ENCODE data around the gene PTPRT. TPM values are rescaled to one million over a fixed set of nuclear protein-coding genes. Genes with fewer than 3 reads are reported as not detected.

The PTPRT gene
- total and polyA plus RNA-seq, 4 donors: 0.03 to 0.19 (median 0.18) TPM; not detected in 1

- Histone ChIP-seq H3K9me3 (ENCODE audit: control insufficient read depth, low read length) (no peaks in the 10 kb centered on the region), H3K36me3 (ENCODE audit: control insufficient read depth in 1 of 2, insufficient read depth in 2 of 2, low read length in 1 of 2) (no peaks in the 10 kb centered on the region), H3K4me3 (ENCODE audit: low read length in 2 of 2) (no peak overlapping the region), H3K4me1 (ENCODE audit: control insufficient read depth in 1 of 2, insufficient read depth in 2 of 2, low read length in 2 of 2) (no peaks in the 10 kb centered on the region), H3K27me3 (ENCODE audit: control insufficient read depth in 1 of 2, insufficient read depth in 2 of 2, low read length in 1 of 2) (no peaks in the 10 kb centered on the region), H3K27ac (ENCODE audit: low read depth in 1 of 2, low read length in 2 of 2) (no peak overlapping the region)
- 66 to 74% methylated on average over 5 of the region's 5 CpGs for WGBS, 2 donors
- ATAC-seq (ENCODE audit: low FRiP score) (no peak), DNase-seq (no peak)
- intact Hi-C loops (cut with DNase I): no loop called here
These were observed 353.4 kb downstream of the PTPRT start for GRCh38 chr20:42836339-42836738.

GRCh38 chr20:42807876-42808275, 381.8 kb downstream of the PTPRT start:
- 78% methylated on average over 6 of the region's 6 CpGs for WGBS, 2 donors
- Histone ChIP-seq H3K4me3 (ENCODE audit: low read length in 2 of 2) (no peak overlapping the region), H3K36me3 (ENCODE audit: control insufficient read depth in 1 of 2, insufficient read depth in 2 of 2, low read length in 1 of 2) (no peaks in the 10 kb centered on the region), H3K27me3 (ENCODE audit: control insufficient read depth in 1 of 2, insufficient read depth in 2 of 2, low read length in 1 of 2) (no peaks in the 10 kb centered on the region), H3K9me3 (ENCODE audit: control insufficient read depth, low read length) (no peaks in the 10 kb centered on the region), H3K4me1 (ENCODE audit: control insufficient read depth in 1 of 2, insufficient read depth in 2 of 2, low read length in 2 of 2) (no peaks in the 10 kb centered on the region), H3K27ac (ENCODE audit: low read depth in 1 of 2, low read length in 2 of 2) (no peak overlapping the region)
- ATAC-seq (ENCODE audit: low FRiP score) (no peak), DNase-seq (no peak)
- intact Hi-C loops (cut with DNase I): no loop called here

GRCh38 chr20:42795111-42795695, 394.5 kb downstream of the PTPRT start:
- no peak overlapping the region for H3K4me3 ChIP-seq (ENCODE audit: low read length in 2 of 2)
- H3K9me3 ChIP-seq (ENCODE audit: control insufficient read depth, low read length): peaks cover 2% of the 10 kb centered on the region
- 82 to 86% methylated on average over 11 of the region's 11 CpGs for WGBS, 2 donors
- DNase-seq (no peak), ATAC-seq (ENCODE audit: low FRiP score) (no peak)
- no peaks in the 10 kb centered on the region for H3K4me1 ChIP-seq (ENCODE audit: control insufficient read depth in 1 of 2, insufficient read depth in 2 of 2, low read length in 2 of 2)
- intact Hi-C loops (cut with DNase I): no loop called here
- H3K36me3 ChIP-seq (ENCODE audit: control insufficient read depth in 1 of 2, insufficient read depth in 2 of 2, low read length in 1 of 2): no peaks in the 10 kb centered on the region
- peaks cover 0 to 1% of the 10 kb centered on the region in 2 donors for H3K27me3 ChIP-seq (ENCODE audit: control insufficient read depth in 1 of 2, insufficient read depth in 2 of 2, low read length in 1 of 2)
- no peak overlapping the region for H3K27ac ChIP-seq (ENCODE audit: low read depth in 1 of 2, low read length in 2 of 2)

GRCh38 chr20:42792052-42792451, 397.7 kb downstream of the PTPRT start:
- H3K27ac ChIP-seq (ENCODE audit: low read depth in 1 of 2, low read length in 2 of 2): no peak overlapping the region
- peaks cover 2% of the 10 kb centered on the region for H3K9me3 ChIP-seq (ENCODE audit: control insufficient read depth, low read length)
- intact Hi-C loops (cut with DNase I): no loop called here
- DNase-seq (no peak), ATAC-seq (ENCODE audit: low FRiP score) (no peak)
- peaks cover 0 to 1% of the 10 kb centered on the region in 2 donors for H3K27me3 ChIP-seq (ENCODE audit: control insufficient read depth in 1 of 2, insufficient read depth in 2 of 2, low read length in 1 of 2)
- H3K4me3 ChIP-seq (ENCODE audit: low read length in 2 of 2): no peak overlapping the region
- H3K4me1 ChIP-seq (ENCODE audit: control insufficient read depth in 1 of 2, insufficient read depth in 2 of 2, low read length in 2 of 2): no peaks in the 10 kb centered on the region
- 88 to 95% methylated on average over 1 of the region's 1 CpG for WGBS, 2 donors
- H3K36me3 ChIP-seq (ENCODE audit: control insufficient read depth in 1 of 2, insufficient read depth in 2 of 2, low read length in 1 of 2): no peaks in the 10 kb centered on the region

GRCh38 chr20:42790111-42790510, 399.6 kb downstream of the PTPRT start:
- DNase-seq (no peak), ATAC-seq (ENCODE audit: low FRiP score) (no peak)
- intact Hi-C loops (cut with DNase I): no loop called here
- Histone ChIP-seq H3K4me3 (ENCODE audit: low read length in 2 of 2) (no peak overlapping the region), H3K36me3 (ENCODE audit: control insufficient read depth in 1 of 2, insufficient read depth in 2 of 2, low read length in 1 of 2) (no peaks in the 10 kb centered on the region), H3K27ac (ENCODE audit: low read depth in 1 of 2, low read length in 2 of 2) (no peak overlapping the region), H3K4me1 (ENCODE audit: control insufficient read depth in 1 of 2, insufficient read depth in 2 of 2, low read length in 2 of 2) (no peaks in the 10 kb centered on the region), H3K9me3 (ENCODE audit: control insufficient read depth, low read length) (peaks cover 1% of the 10 kb centered on the region), H3K27me3 (ENCODE audit: control insufficient read depth in 1 of 2, insufficient read depth in 2 of 2, low read length in 1 of 2) (peaks cover 0 to 1% of the 10 kb centered on the region in 2 donors)
- 37 to 38% methylated on average over 2 of the region's 2 CpGs for WGBS, 2 donors

GRCh38 chr20:42788707-42789106, 401.0 kb downstream of the PTPRT start:
- no peaks in the 10 kb centered on the region for H3K4me1 ChIP-seq (ENCODE audit: control insufficient read depth in 1 of 2, insufficient read depth in 2 of 2, low read length in 2 of 2)
- ATAC-seq (ENCODE audit: low FRiP score) (no peak), DNase-seq (no peak)
- H3K9me3 ChIP-seq (ENCODE audit: control insufficient read depth, low read length): peaks cover 1% of the 10 kb centered on the region
- 84 to 93% methylated on average over 5 of the region's 5 CpGs for WGBS, 2 donors
- intact Hi-C loops (cut with DNase I): no loop called here
- no peak overlapping the region for H3K4me3 ChIP-seq (ENCODE audit: low read length in 2 of 2)
- H3K27ac ChIP-seq (ENCODE audit: low read depth in 1 of 2, low read length in 2 of 2): no peak overlapping the region
- peaks cover 0 to 1% of the 10 kb centered on the region in 2 donors for H3K27me3 ChIP-seq (ENCODE audit: control insufficient read depth in 1 of 2, insufficient read depth in 2 of 2, low read length in 1 of 2)
- H3K36me3 ChIP-seq (ENCODE audit: control insufficient read depth in 1 of 2, insufficient read depth in 2 of 2, low read length in 1 of 2): no peaks in the 10 kb centered on the region

- WGBS, 2 donors: 60 to 65% methylated on average over 4 of the region's 4 CpGs
- no peak for DNase-seq
- Histone ChIP-seq H3K27ac (ENCODE audit: low read depth in 1 of 2, low read length in 2 of 2) (no peak overlapping the region), H3K4me3 (ENCODE audit: low read length in 2 of 2) (no peak overlapping the region), H3K4me1 (ENCODE audit: control insufficient read depth in 1 of 2, insufficient read depth in 2 of 2, low read length in 2 of 2) (no peaks in the 10 kb centered on the region), H3K27me3 (ENCODE audit: control insufficient read depth in 1 of 2, insufficient read depth in 2 of 2, low read length in 1 of 2) (peaks cover 0 to 2% of the 10 kb centered on the region in 2 donors), H3K36me3 (ENCODE audit: control insufficient read depth in 1 of 2, insufficient read depth in 2 of 2, low read length in 1 of 2) (no peaks in the 10 kb centered on the region), H3K9me3 (ENCODE audit: control insufficient read depth, low read length) (peaks cover 1% of the 10 kb centered on the region)
- ATAC-seq (ENCODE audit: low FRiP score): no peak
- intact Hi-C loops (cut with DNase I): no loop called here
These were observed 404.7 kb downstream of the PTPRT start for GRCh38 chr20:42785041-42785440.

GRCh38 chr20:42779216-42779615, 410.5 kb downstream of the PTPRT start:
- intact Hi-C loops (cut with DNase I): no loop called here
- H3K4me1 ChIP-seq (ENCODE audit: control insufficient read depth in 1 of 2, insufficient read depth in 2 of 2, low read length in 2 of 2): no peaks in the 10 kb centered on the region
- peaks cover 1% of the 10 kb centered on the region for H3K9me3 ChIP-seq (ENCODE audit: control insufficient read depth, low read length)
- peaks cover 0 to 2% of the 10 kb centered on the region in 2 donors for H3K36me3 ChIP-seq (ENCODE audit: control insufficient read depth in 1 of 2, insufficient read depth in 2 of 2, low read length in 1 of 2)
- no peak overlapping the region for H3K27ac ChIP-seq (ENCODE audit: low read depth in 1 of 2, low read length in 2 of 2)
- H3K4me3 ChIP-seq (ENCODE audit: low read length in 2 of 2): no peak overlapping the region
- ATAC-seq (ENCODE audit: low FRiP score) (no peak), DNase-seq (no peak)
- WGBS, 2 donors: 88 to 93% methylated on average over 1 of the region's 1 CpG
- peaks cover 0 to 2% of the 10 kb centered on the region in 2 donors for H3K27me3 ChIP-seq (ENCODE audit: control insufficient read depth in 1 of 2, insufficient read depth in 2 of 2, low read length in 1 of 2)

- ATAC-seq (ENCODE audit: low FRiP score): no peak
- H3K4me3 ChIP-seq (ENCODE audit: low read length in 2 of 2): no peak overlapping the region
- H3K27me3 ChIP-seq (ENCODE audit: control insufficient read depth in 1 of 2, insufficient read depth in 2 of 2, low read length in 1 of 2): no peaks in the 10 kb centered on the region
- peaks cover 1% of the 10 kb centered on the region for H3K9me3 ChIP-seq (ENCODE audit: control insufficient read depth, low read length)
- no peaks in the 10 kb centered on the region for H3K4me1 ChIP-seq (ENCODE audit: control insufficient read depth in 1 of 2, insufficient read depth in 2 of 2, low read length in 2 of 2)
- DNase-seq: no peak
- H3K36me3 ChIP-seq (ENCODE audit: control insufficient read depth in 1 of 2, insufficient read depth in 2 of 2, low read length in 1 of 2): peaks cover 0 to 2% of the 10 kb centered on the region in 2 donors
- no peak overlapping the region for H3K27ac ChIP-seq (ENCODE audit: low read depth in 1 of 2, low read length in 2 of 2)
- WGBS, 2 donors: 93 to 95% methylated on average over 3 of the region's 3 CpGs
- intact Hi-C loops (cut with DNase I): no loop called here
These were observed 413.8 kb downstream of the PTPRT start for GRCh38 chr20:42775866-42776265.

Data from aorta (tissue), 5 donors.